CD4-positive, alpha-beta T cell treated with Interleukin-15 for 4 hours (primary cell): Measurements from ENCODE around the gene GVQW3.
A peak's percentile ranks its signal among the peaks of the same experiment; 100 is the strongest.
"Not testable (repeated sequence)": the region's sequence is repeated elsewhere in the genome, so short reads cannot be mapped to it uniquely, and the experiment has no call there.

Source experiments
- DNase-seq: peaks from one replicate; pipeline ENCODE4 v3.0.0-alpha.2; 2020; ENCODE audit warnings: low spot score

GVQW3 gene

DNA sequence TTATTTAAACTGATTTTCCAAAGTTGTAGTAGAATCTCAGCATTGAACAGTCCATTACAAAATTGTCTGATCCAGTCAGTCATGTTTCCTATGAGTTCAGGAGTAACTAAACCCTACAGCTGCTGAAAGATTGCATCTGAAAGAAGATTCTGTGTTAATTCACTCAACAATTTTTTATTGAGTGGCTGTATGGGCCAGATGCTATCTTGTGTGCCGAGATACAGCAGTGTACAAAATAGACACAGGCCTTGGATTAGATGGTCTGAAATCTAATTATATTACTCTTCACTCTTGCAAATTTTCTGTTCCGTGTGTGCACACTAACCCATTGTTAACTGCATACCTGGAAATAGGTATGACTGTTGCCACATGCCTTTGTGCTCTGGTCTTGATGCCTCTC is 7.3 kb downstream of the GVQW3 start:
- no peak for DNase-seq

DNA sequence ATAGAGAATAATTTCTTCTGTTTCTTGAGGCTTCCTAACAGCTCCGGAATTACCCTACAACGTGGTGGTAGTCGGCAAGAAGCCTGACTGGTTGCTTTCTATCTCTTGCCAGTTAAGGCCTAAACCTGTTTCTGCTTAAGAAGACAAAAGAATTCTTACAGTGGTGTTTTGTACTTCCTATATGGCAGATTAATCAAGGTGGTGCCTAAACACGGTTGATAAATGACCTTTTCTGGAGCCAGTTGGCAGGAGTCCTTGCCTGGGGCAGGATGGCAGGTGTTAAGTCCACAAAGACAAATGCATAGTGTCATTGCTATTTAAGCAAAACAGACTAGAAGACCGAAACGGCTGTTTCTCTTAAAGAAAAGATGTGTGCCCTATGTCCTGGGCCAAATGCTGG is 9.9 kb downstream of the GVQW3 start:
- DNase-seq: no peak

DNA sequence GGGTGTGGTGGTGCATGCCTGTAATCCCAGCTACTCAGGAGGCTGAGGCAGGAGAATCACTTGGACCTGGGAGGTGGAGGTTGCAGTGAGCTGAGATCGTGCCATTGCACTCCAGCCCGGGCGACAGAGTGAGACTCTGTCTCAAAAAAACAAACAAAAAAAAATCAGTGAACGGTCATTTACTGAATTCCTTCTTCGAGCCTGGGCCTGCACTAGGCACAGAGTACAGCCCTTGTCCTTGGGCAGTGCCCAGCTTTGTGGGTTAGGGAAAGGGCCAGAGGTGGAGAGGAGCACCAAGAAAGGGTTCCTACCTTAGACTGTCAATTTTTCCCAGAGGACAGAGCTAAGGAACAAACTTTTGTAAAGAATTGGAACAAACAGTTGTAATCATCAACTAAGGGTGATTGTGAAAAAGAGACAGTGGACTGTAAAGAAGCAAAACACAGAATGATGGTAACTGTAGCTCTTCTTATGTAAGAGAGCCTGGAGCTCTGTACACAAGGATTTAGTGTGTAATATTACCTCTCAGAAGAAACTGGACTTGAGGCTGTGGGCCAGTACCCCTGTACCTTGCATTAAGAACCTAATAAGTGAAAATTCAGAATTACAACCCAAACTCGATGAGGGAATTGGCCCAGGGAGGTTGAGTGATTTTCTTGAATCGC is 10.8 kb downstream of the GVQW3 start:
- DNase-seq: no peak

DNA sequence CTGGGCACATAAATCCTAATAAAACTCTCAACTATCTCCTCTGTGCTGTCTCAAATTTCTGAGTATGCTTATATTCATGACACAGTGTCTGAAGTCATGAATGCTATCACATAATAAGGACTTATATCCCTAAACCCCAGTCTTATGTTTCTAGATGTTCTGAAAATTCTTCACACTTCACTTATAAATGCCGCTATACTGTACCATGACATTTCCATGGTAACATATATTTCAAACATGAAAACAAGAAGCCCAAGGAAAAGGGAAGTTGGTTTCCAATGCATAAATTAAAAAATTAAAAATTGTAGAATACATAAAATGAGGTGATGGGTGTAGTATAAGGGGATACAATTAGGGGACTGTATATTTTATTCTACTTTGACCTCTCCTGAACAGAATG is 11.7 kb downstream of the GVQW3 start:
- DNase-seq: no peak

DNA sequence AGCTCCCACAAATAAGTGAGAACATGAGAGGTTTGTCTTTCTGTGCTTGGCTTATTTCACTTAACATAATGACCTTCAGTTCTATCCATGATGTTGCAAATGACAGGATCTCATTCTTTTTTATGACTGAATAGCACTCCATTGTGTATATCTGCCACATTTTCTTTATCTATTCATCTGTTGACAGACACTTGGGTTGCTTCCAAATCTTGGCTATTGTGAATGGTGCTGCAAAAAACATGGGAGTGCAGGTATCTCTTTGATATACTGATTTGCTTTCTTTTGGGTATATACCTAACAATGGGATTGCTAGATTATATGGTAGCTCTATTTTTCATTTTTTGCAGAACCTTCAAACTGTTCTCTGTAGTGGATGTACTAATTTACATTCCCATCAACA is 13.3 kb downstream of the GVQW3 start:
- no peak for DNase-seq

DNA sequence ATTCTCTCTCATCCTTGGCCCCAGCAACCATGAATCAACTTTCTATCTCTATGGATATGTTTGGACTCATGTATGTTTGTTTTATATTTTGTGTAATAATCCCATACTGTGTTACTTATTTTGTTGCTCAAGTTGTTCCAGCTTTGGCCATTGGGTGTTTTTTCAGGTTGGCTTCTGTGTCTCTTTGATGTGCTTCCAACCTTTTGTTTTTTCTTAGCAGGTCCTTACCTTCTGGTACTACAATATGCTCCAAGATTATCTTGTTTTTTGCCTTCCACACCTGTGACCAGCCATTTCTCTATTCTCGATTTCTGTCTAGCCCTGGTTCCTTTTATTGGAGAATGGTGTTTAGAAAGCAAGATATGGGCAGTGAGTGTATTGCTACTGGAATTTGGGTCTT is 14.2 kb downstream of the GVQW3 start:
- DNase-seq: no peak

DNA sequence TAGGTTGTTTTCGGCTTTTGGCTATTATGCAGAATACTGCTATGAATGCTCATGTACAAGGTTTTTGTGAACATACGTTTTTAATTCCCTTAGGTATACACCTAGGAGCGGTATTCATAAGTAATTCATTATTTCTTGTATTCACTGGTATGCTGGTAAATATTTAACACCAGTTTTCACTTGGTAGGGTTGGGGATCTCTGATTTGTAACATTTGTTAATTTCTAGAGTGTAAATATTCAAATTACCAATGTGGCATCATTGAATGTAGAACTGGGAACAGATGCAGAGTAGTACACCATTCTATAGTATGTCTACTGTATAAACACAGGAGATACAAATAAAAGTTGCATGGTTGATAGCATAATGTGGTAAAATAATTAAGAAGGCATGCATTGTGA is 16.3 kb downstream of the GVQW3 start:
- DNase-seq: no peak

DNA sequence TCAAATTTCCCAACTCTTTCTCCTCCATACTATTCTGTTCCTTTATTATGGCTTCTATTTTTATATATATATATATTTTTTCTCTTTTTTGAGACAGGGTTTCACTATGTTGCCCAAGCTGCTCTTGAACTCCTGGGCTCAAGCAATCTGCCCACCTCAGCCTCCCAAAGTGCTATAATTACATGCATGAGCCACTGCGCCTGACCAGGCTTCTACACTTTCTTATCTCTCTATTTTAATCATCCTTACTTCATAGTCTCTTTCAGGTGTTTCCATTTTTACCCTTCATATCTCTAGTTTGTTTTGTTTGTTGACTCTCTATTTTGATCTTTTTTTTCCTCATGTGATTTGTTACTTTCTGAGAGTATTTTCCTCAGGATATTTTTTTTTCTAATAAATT is 19.8 kb downstream of the GVQW3 start:
- no peak for DNase-seq

DNA sequence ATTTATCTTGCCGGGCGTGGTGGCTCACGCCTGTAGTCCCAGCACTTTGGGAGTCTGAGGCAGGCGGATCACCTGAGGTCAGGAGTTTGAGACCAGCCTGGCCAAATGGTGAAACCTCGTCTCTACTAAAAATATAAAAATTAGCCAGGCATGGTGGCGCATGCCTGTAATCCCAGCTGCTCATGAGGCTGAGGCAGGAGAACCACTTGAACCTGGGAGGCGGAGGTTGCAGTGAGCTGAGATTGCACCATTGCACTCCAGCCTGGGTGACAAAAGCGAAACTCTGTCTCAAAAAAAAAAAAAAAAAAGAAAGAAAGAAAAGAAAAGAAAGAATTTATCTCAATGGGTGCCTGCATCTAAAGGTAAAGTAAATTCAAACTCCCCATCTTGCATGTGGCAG is 20.4 kb downstream of the GVQW3 start:
- DNase-seq: not testable (repeated sequence)

DNA sequence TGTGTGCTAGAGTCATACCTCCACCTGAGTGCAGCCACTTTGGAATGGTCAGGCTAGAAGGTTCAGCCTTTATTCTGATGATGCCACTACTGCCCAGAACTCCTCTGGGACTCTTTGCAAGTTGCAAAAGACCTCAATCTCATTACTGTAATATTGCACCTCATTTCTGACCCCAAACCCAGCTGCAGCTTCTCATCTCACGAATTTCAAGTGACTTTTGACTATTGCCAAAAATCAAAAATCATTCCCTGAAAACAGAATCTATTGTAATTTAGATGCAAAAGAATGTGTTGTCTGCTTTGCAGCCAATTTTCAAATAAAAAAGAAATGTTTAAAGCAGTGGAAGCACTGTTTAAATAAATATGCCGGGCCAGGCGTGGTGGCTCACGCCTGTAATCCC is 25.2 kb downstream of the GVQW3 start:
- DNase-seq: no peak

DNA sequence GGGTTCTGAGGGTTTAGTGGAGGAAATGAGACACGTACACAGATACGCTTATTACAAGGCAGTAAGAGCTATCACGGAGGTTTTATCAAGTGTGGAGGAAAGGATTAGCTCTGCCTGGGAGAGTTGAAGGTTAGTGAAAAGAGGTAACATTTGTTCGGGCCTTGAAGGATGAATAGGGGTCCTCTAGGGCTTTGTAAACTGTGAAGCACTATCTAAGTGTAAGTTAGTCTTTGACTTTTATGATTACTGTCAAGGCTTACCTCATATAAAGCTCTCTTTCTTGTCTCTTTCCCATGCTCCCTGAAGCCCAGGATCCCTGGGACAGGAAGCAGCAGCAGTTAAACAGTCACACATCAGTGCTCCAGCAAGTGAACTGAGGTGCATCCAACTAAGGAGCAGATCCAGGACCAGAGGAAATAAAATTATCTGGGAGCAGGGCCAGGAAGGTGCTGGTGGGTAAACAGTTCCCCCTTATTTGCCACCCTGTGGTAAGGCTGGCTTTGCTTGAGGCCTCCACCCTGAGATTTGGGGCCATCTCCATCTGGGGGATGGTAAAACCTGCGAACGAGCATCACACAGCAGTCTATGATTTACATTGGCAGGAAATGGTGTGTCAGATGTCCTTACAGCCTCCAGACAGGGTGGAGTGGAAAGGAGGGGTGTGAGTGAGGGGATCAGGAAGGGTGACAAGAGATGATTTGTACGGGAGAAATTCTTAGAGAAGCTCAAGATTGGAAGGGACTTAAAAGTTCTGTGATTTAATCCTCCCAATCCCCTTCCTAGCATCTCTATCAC is 27.2 kb downstream of the GVQW3 start:
- no peak for DNase-seq

DNA sequence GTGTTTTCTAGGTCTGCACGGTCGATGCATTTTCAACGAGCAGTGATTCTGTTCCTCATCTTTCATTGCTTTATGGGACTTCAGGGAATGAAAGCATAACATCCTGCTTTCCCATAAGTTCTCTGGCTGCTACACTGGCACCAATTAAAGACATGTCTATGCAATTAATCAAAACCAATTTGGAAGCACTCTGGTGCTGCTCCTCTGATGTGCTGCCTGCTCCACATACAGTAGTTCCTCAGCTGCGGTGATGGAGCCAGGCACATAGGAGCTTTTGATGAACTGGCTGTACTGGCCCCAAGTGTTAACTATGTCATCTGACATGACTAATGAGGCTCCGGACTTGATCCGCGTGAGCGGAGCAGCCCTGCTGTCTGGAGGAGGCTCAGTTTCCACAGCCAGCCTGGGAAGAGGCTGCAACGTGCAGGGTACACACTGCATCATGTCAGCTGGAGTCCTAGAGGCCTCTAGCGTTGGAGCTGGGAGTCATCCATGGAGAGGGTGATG is 29.8 kb downstream of the GVQW3 start:
- DNase-seq: no peak

DNA sequence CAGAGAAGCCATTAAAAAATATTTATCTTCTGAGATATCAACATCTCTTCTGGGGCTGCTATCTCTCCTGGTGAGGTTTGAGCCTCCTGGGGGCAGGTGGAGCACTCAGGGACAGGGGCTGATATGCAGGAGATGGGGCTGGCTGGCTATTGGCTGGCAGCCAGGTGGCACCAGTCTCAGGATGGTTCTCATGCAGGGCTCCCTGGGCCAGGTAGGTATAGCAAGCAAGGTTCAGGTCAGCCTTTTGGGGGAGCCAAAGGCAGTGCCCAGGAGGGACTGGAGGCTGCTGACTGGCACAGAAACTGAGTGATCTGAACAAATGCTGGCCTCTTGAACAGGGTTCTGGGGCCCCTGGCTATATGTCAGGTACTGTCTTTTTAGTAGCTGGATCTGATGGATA is 34.0 kb downstream of the GVQW3 start:
- no peak for DNase-seq

DNA sequence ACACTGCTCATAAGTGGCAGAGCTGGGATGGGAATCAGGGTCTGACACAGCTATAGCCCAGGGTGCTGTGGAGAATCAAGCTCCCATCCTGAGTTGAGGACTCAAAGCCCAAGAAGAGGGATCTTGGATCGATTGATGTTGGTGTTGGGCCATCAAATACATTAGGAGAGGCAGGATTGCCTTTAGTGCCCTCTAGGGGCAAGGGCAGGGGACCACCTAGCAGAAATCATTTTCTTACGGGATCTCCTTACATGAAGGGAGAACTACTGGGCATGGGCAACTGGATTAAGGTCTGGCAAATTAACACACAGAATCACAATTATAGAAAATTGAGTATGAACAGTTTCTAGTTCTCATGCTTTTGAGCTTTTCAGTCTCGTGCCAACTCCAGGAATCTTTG is 38.8 kb downstream of the GVQW3 start:
- no peak for DNase-seq

DNA sequence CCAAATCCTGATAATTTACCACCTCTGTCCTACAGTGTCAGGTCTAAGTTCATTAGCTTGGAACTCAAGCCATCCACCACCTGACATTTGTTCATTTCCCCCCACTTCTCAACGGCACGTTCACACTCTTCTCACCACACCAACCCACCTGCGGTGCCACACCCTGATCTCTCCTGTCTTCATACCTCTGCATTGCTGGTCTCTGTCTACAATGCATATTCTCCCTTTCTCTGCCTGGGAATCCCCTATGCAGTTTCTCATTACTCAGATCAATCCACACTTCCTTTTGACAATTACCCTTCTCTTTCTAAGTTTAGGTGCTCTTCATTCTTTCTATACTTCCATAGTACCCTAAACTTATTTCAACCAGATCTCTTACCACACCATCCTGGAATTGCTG is 43.3 kb downstream of the GVQW3 start:
- DNase-seq: no peak

DNA sequence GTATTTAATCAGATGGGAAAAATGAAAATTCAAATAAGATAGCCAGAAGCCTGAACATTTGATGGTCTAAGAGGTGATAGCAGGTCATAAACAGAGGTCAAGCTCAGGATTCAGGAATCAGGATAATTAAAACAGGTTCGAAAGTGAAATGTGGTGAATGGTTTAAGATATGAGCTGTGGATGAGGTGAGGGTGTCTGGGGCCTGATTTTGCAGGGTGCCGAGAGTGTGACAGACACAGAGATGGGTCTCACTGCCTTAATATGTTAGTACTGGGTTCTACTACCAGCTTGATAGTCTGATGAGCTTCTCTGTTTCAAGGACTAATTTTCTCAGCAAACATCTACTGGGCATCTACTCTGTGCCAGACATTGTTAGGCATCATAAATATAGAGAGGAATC is 43.8 kb downstream of the GVQW3 start:
- DNase-seq: no peak

DNA sequence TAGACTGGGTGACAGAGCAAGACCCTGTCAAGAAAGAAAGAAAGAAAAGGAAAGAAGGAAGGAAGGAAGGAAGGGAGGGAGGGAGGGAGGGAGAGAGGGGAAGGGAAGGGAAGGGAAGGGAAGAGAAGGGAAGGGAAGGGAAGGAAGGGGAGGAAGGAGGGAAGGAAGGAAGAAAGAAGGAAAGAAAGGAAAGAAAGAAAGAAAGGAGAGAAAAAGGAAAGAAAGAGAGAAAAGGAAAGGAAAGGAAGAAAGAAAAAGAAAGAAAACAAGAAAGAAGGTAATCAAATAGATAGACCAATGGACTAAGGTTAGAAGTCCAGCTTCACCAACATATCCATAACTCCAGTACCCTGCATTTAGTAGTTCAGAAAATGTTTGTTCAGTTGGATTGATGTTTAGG is 45.5 kb downstream of the GVQW3 start:
- DNase-seq: no peak

DNA sequence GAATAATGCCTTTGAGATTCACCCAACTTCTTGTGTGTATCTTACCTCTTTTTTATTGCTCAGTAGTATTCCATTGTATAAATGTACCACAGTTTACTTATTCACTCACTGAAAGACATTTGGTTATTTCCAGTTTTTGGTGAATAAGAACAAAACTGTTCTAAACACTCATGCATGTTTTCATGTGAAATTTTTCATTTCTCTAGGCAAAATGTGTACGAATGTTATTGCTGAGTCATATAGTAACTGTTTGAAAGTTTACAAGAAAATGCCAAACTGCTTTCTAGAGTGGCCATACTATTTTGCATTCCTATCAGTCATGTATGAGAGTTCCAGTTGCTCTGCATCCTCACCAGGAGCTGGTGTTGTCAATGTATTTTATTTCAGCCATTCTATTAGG is 54.9 kb downstream of the GVQW3 start:
- no peak for DNase-seq

DNA sequence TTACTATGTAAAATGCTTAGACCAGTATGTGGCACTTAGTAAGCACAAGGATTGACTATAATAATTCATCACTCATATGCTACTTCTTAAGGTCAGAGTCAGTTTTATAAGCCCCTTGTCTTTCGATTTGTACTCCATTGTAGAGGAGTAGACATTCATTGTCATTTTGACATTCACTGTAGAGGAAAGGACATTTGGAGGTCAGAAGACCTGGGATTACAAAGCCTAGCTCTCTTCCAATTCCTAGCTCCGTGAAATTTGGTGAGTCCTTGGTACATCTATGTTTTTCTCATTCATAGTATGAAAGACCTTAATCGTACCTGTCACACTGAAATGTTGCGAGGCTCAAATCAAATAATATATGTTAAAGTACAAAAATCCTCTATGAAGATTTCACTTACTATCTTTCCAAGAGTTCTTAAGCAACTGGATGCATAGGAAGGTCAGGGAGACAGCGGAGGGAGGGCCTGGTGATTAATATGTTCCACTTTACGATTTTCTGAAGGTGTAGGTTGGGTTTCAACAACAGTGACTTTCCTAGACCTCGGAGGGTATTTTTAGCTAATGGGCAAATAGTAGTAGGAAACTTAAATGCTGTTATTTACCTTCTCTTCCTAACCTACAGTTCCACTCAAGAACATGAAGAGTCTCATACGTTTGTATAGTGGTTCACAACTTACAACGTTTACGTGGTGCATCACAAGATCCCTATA is 62.3 kb downstream of the GVQW3 start:
- DNase-seq: no peak

DNA sequence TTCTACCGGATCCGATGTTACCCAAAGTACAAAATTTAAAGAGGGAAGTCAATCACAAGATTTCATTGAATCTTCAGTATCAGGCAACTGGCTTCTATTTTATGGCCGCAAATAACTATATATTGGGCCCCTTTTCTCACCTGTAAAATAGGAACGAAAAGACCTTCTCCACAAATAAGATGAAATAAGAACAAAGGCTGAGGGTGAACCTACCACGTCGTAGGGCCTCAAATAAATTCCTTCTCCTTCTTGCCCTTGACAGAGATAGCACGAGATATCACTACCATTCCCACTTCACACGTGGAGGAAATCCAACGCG is 62.9 kb downstream of the GVQW3 start:
- no peak for DNase-seq

DNA sequence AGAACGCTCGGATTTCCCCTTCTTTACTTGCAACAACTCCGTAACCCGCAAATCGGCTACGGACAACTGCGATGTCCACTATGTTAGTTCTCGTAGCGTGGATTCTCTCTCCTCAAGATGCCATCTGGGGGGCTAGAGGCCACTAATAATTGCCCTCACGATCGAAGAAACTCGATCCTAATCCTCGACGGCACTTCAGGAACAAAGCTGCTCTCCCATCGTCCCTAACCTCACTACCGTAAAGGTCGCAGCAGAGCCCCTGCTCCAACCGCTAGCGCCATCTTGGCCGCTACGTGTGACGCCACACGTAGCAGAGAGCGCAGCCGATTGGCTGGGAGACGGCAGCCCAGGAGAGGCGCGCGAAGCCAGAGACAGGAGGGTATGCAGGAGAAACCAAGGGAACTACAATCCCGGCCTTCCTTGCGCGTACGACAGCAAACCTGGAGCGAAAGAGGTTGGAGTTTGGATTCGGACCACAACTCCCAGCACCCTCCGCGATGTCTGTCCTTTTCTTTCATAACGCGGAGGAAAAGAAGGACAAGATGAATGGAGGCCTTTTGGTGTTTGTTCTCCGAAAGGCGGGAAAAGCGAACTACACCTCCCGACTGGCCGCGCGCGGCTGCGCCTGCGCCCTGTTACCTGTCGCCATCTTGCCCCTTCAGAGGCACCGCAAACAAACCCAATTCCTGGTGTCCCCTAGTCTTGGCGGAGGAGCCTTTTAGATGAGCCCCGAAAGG is 63.4 kb downstream of the GVQW3 start, which contains the start of gene EMSY:
Gene EMSY, plus strand, starts transcription at position 635 of the 737 bp plus-strand sequence. CDS start 1,921 bp downstream, outside the sequence.
- peak; percentile 93 for DNase-seq
